K562 (cell line): ENCODE measurements around the gene FRMPD4. TPM values are rescaled to one million over a fixed set of nuclear protein-coding genes. Genes with fewer than 3 reads are reported as not detected.

Experiments used
- ATAC-seq: fragments of 200-7000 bp; cut with Tn5 transposase; 3 replicates; pipeline ENCODE4 v1.9.1; 2020; ENCODE audit warnings: moderate library complexity
- BruUV-seq: library from RNA; stranded (reverse); fragments of 400-500 nt; replicated peaks from 2 replicates; lab custom pipeline; 2021; lab: Mats Ljungman, UMichigan
- CTCF ChIA-PET: fragments of 300-600 bp; formaldehyde crosslinking; extraction: SDS; loops from one replicate; lab custom pipeline; 2021; ENCODE audit warnings: low intra/inter-chr PET ratio; lab: Yijun Ruan, JAX
- POLR2A ChIA-PET: fragments of 300-600, 350-650 bp; sonication (Branson Sonifier 250); formaldehyde crosslinking; extraction: SDS; loops from one replicate; lab custom pipeline; 2021; ENCODE audit warnings: antibody characterized with exemption, inconsistent platforms; lab: Yijun Ruan, JAX
- DNase-seq, 4 experiments: peaks; one replicate each; pipeline versions ENCODE4 v3.0.0 to v3.0.0-alpha.2; 2011 to 2018; ENCODE audit warnings: low spot score in 3 of 4, mixed read lengths in 3 of 4; ENCODE audit errors: extremely low read depth in 1 of 4
- FAIRE-seq: peaks from 2 replicates; lab custom pipeline; 2011; peaks lifted over from hg19 to GRCh38; lab: Jason Lieb, UNC
- H2AFZ ChIP-seq: 2 replicates; pipeline ENCODE4 v1.6.0; 2011; ENCODE audit warnings: low read depth, low read length, control low read depth, inconsistent platforms
- H3K27ac ChIP-seq: fragments of 200-600 bp; 3 replicates; pipeline ENCODE4 v1.8.0; 2011; ENCODE audit warnings: low read depth, mild to moderate bottlenecking, control low read depth, inconsistent platforms, low read length, moderate library complexity, mixed read lengths; ENCODE audit errors: extremely low read depth
- H3K27me3 ChIP-seq, 2 experiments: fragments of 300-600 bp in 1 of 2; 2 replicates in 1 of 2; 3 replicates in 1 of 2; pipeline versions ENCODE4 v1.6.0 to v1.8.0; 2011; ENCODE audit warnings: inconsistent platforms in 2 of 2, low read length in 2 of 2, mild to moderate bottlenecking in 1 of 2, mixed read lengths in 1 of 2, moderate library complexity in 1 of 2; ENCODE audit not compliant: control insufficient read depth in 2 of 2, insufficient read depth in 2 of 2
- H3K36me3 ChIP-seq: fragments of 300-600 bp; 3 replicates; pipeline ENCODE4 v1.8.0; 2011; ENCODE audit warnings: mild to moderate bottlenecking, low read length, inconsistent platforms; ENCODE audit not compliant: control insufficient read depth, insufficient read depth
- H3K4me1 ChIP-seq, 2 experiments: fragments of 200-600 bp in 1 of 2; replicated peaks in 1 of 2; 2 replicates in 1 of 2; 3 replicates in 1 of 2; pipeline versions ENCODE4 v1.5.1 to v1.8.0; 2011; ENCODE audit warnings: inconsistent platforms in 2 of 2, low read length in 2 of 2, mild to moderate bottlenecking in 1 of 2, mixed read lengths in 1 of 2, moderate library complexity in 1 of 2; ENCODE audit not compliant: control insufficient read depth in 2 of 2, insufficient read depth in 2 of 2
- H3K4me2 ChIP-seq: 2 replicates; pipeline ENCODE4 v1.6.1; 2011; ENCODE audit warnings: low read length, control low read depth, inconsistent platforms, mixed read lengths; ENCODE audit not compliant: insufficient read depth
- H3K4me3 ChIP-seq: fragments of 200-600 bp; sonication (generic), shearing (Covaris generic); 2 replicates; pipeline ENCODE4 v1.5.1; 2016; ENCODE audit warnings: control low read depth, inconsistent platforms
- H3K79me2 ChIP-seq: fragments of 200-600 bp; 3 replicates; pipeline ENCODE4 v1.8.0; 2011; ENCODE audit warnings: low read length, inconsistent platforms; ENCODE audit not compliant: control insufficient read depth, insufficient read depth
- H3K9ac ChIP-seq, 2 experiments: 2 replicates each; pipeline versions ENCODE4 v1.6.0 to v1.6.1; 2011; ENCODE audit warnings: low read depth in 2 of 2, low read length in 2 of 2, control low read depth in 1 of 2, inconsistent platforms in 1 of 2, mild to moderate bottlenecking in 1 of 2, mixed read lengths in 1 of 2; ENCODE audit not compliant: insufficient read depth in 1 of 2
- H3K9me1 ChIP-seq: one replicate; pipeline ENCODE4 v1.6.0; 2011; ENCODE audit warnings: inconsistent platforms, mild to moderate bottlenecking, low read length, moderate library complexity; ENCODE audit not compliant: control insufficient read depth, insufficient read depth
- H3K9me3 ChIP-seq: replicated peaks from 2 replicates; pipeline ENCODE4 v1.5.1; 2011; ENCODE audit warnings: low read depth, low read length, inconsistent platforms; ENCODE audit not compliant: control insufficient read depth, insufficient read depth
- H4K20me1 ChIP-seq: replicated peaks from 2 replicates; pipeline ENCODE4 v1.6.1; 2011; ENCODE audit warnings: low read length, inconsistent platforms, mixed read lengths; ENCODE audit not compliant: control insufficient read depth, insufficient read depth
- E4F1 ChIP-seq: fragments of 250-450 bp; sonication (Bioruptor Pico); IDR thresholded peaks from 2 replicates; pipeline ENCODE4 v1.5.0; 2021; ENCODE audit warnings: mild to moderate bottlenecking, borderline replicate concordance
- EHMT2 ChIP-seq: fragments of 450-650 bp; IDR thresholded peaks from 2 replicates; pipeline ENCODE4 v1.6.1; 2018; ENCODE audit warnings: antibody characterized with exemption
- ILF3 ChIP-seq: fragments of 450-650 bp; IDR thresholded peaks from 2 replicates; pipeline ENCODE4 v1.6.1; 2018; ENCODE audit warnings: antibody characterized with exemption, mild to moderate bottlenecking, moderate library complexity, borderline replicate concordance
- PHF21A ChIP-seq: fragments of 450-650 bp; IDR thresholded peaks from 2 replicates; pipeline ENCODE4 v1.6.1; 2017; ENCODE audit warnings: low read depth, borderline replicate concordance
- PRDM10 ChIP-seq: fragments of 450-650 bp; IDR thresholded peaks from 2 replicates; pipeline ENCODE4 v1.6.1; 2018; ENCODE audit not compliant: partially characterized antibody
- RBM25 ChIP-seq: fragments of 200-400 bp; formaldehyde crosslinking; IDR thresholded peaks from 2 replicates; pipeline ENCODE4 v1.6.1; 2018; ENCODE audit warnings: low read length, low read depth, moderate library complexity; ENCODE audit not compliant: severe bottlenecking
- SIN3B ChIP-seq: fragments of 450-650 bp; IDR thresholded peaks from 2 replicates; pipeline ENCODE4 v1.6.1; 2017; ENCODE audit warnings: low read depth, mild to moderate bottlenecking, moderate library complexity
- SP1 ChIP-seq: sonication (generic); formaldehyde crosslinking; IDR thresholded peaks from 2 replicates; pipeline ENCODE4 v1.8.1; 2022; ENCODE audit warnings: mild to moderate bottlenecking, missing genetic modification reagents
- ZNF445 ChIP-seq: fragments of 250-450 bp; sonication (Bioruptor Pico); IDR thresholded peaks from 2 replicates; pipeline ENCODE4 v1.4.0; 2020; ENCODE audit warnings: low read depth, mild to moderate bottlenecking, moderate library complexity
- ZNF551 ChIP-seq: fragments of 250-450 bp; sonication (Bioruptor Pico); IDR thresholded peaks from 2 replicates; pipeline ENCODE4 v1.5.0; 2021; ENCODE audit warnings: mild to moderate bottlenecking, moderate library complexity
- ZNF584 ChIP-seq: fragments of 200-800 bp; sonication (Bioruptor generic); IDR thresholded peaks from 2 replicates; pipeline ENCODE4 v1.6.1; 2016; ENCODE audit warnings: low read depth, mild to moderate bottlenecking, missing genetic modification characterization, missing compliant biosample characterization
- ZNF589 ChIP-seq: fragments of 200-800 bp; sonication (Bioruptor generic); IDR thresholded peaks from 2 replicates; pipeline ENCODE4 v1.6.1; 2016; ENCODE audit warnings: low read depth, missing genetic modification characterization, missing compliant biosample characterization
- in situ Hi-C: fragments of 300-500 bp; cut with MboI; formaldehyde crosslinking; loops from 4 replicates; pipeline ENCODE4 v1.15.0; 2018; ENCODE audit warnings: inconsistent platforms, mixed read lengths
- intact Hi-C: fragments of 100-400 bp; cut with micrococcal nuclease; formaldehyde crosslinking; loops from 2 replicates; pipeline ENCODE4 v1.14.2; 2022
- polyA plus RNA-seq, 8 experiments: library from polyadenylated mRNA; depleted of rRNA in 4 of 8; stranded (reverse) in 5 of 8; unstranded in 3 of 8; fragments of >200 nt; fragmentation: Nextera tagmentation in 2 of 8; fragmentation: Illumina TruSeq in 1 of 8; extraction: Ambion mirVana in 2 of 8; extraction: Trizol in 1 of 8; gene quantifications; 2 replicates each; pipeline versions ENCODE4 v1.2.1 to v1.2.3, GENCODE V29; 2011 to 2014; ENCODE audit warnings: inconsistent platforms in 1 of 8, missing spikeins in 1 of 8
- total RNA-seq, 7 experiments: library from RNA; depleted of rRNA in 6 of 7; stranded (reverse); fragments of >200 nt in 6 of 7; fragmentation: Illumina TruSeq in 2 of 7; extraction: Trizol in 2 of 7; gene quantifications; 2 replicates each; pipeline versions ENCODE4 v1.2.1 to v1.2.3, GENCODE V29; 2011 to 2021; ENCODE audit warnings: low replicate concordance in 1 of 7

Gene FRMPD4
- total and polyA plus RNA-seq, 9 of the 15 experiments (the other 6 are each of a cell fraction or from before 2014, with no cell fraction given): not detected

GRCh38 chrX:12396584-12396983 is 258.3 kb downstream of the FRMPD4 start:
- no peak for DNase-seq
- Histone ChIP-seq H3K79me2 (no peaks in the 10 kb centered on the region), H3K9me1 (no peaks in the 10 kb centered on the region), H3K27me3 (no peaks in the 10 kb centered on the region), H2AFZ (no peak overlapping the region), H3K27ac (no peak overlapping the region), H4K20me1 (no peaks in the 10 kb centered on the region), H3K4me1 (no peaks in the 10 kb centered on the region), H3K9ac (no peak overlapping the region), H3K4me3 (no peak overlapping the region), H3K4me2 (no peak overlapping the region), H3K36me3 (no peaks in the 10 kb centered on the region), H3K9me3 (no peaks in the 10 kb centered on the region)
- no peak for ATAC-seq
- BruUV-seq: no TSS peak
- FAIRE-seq: no peak
- ChIA-PET POLR2A (no interaction called here), CTCF (no interaction called here)
- in situ Hi-C loops (no loop called here), intact Hi-C loops (no loop called here)
- TF ChIP-seq ZNF589 (CRISPR knock-in tag) (no peak), E4F1 (CRISPR knock-in tag) (no peak), ZNF584 (no peak), SP1 (CRISPR knock-in tag) (no peak), ZNF551 (CRISPR knock-in tag) (no peak), RBM25 (no peak), PHF21A (no peak), SIN3B (no peak), ZNF445 (CRISPR knock-in tag) (no peak), ILF3 (no peak), PRDM10 (no peak), EHMT2 (no peak)
